ENCODE measurements around the gene KRTAP16-1. TPM values are rescaled to one million over a fixed set of nuclear protein-coding genes. Genes with fewer than 3 reads are reported as not detected.

KRTAP16-1 gene
- total RNA-seq, 1 donor from 2014 or later: not detected

DNA sequence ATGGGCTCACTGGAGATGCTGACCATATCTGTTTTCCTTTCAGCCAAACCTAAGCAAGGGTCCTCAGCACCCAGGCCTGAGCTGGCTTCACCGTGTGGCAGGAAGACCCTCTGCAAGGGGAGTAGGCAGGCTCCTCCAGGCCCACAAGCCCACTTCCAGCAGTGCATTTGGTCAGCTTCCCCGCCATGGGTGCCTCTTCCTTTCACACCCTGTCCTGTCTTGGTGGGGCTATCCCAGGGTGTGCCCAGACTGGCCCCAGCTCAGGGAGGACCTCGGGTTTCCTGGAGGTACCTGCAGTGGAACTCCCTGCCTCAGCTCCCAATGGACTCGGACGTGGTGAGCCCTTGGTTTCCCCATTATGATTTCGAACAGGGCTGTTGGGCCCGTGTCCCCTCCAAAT is 19.1 kb upstream of the KRTAP16-1 start:
- TF ChIP-seq, protein P1, sequence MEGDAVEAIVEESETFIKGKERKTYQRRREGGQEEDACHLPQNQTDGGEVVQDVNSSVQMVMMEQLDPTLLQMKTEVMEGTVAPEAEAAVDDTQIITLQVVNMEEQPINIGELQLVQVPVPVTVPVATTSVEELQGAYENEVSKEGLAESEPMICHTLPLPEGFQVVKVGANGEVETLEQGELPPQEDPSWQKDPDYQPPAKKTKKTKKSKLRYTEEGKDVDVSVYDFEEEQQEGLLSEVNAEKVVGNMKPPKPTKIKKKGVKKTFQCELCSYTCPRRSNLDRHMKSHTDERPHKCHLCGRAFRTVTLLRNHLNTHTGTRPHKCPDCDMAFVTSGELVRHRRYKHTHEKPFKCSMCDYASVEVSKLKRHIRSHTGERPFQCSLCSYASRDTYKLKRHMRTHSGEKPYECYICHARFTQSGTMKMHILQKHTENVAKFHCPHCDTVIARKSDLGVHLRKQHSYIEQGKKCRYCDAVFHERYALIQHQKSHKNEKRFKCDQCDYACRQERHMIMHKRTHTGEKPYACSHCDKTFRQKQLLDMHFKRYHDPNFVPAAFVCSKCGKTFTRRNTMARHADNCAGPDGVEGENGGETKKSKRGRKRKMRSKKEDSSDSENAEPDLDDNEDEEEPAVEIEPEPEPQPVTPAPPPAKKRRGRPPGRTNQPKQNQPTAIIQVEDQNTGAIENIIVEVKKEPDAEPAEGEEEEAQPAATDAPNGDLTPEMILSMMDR (IDR thresholded peaks at IDR 0.05): no peak
- Mint-ChIP-seq H3K4me1 (ENCODE audit: unreplicated experiment) (peaks cover 3% of the 10 kb centered on the region), H3K36me3 (ENCODE audit: unreplicated experiment) (no peaks in the 10 kb centered on the region), H3K9me3 (ENCODE audit: unreplicated experiment) (no peaks in the 10 kb centered on the region), H3K27me3 (ENCODE audit: unreplicated experiment) (no peaks in the 10 kb centered on the region), H3K4me3 (ENCODE audit: unreplicated experiment) (no peak overlapping the region), H3K27ac (ENCODE audit: unreplicated experiment) (no peak overlapping the region)
- DNase-seq (ENCODE audit: extremely low spot score, unreplicated experiment): no peak

DNA sequence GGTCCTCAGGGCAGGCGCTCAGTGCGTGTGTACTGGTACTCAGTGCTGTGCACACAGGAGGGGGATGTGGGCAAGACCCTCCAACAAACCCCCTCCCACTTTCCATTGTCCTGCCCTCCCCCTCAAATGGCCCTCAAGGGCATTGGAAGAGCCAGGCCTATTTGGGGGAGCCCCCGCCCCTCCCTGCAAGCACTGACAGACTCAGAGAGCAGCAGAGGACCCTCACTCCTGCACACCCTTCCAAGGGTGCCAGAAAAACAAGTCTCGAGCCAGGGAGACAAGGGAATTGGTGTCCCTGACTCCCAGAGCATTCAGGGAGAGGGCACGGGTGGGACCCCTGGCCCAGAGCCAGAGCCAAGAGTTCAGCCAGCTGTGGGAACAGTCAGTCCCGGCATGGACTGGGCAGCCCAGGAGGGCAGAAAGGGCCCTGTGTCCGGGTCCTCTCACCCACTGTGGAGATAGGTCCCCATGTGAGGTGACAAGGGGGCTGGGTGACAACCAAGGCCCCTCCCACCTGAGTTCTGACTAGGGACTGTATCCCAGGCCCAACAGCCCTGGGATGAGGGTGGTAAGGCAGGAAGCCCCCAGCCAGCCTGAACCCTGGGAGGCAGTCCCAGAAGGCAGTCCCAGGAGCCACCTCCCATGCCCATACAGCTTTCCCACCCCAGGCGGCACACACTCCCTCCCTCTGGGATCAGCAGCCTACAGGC is 18.5 kb upstream of the KRTAP16-1 start:
- TF ChIP-seq, protein P1 (IDR thresholded peaks at IDR 0.05): no peak
- no peak overlapping the region for H3K4me3 Mint-ChIP-seq (ENCODE audit: unreplicated experiment)
- no peaks in the 10 kb centered on the region for H3K9me3 Mint-ChIP-seq (ENCODE audit: unreplicated experiment)
- H3K27ac Mint-ChIP-seq (ENCODE audit: unreplicated experiment): no peak overlapping the region
- H3K27me3 Mint-ChIP-seq (ENCODE audit: unreplicated experiment): no peaks in the 10 kb centered on the region
- DNase-seq (ENCODE audit: extremely low spot score, unreplicated experiment): no peak
- H3K4me1 Mint-ChIP-seq (ENCODE audit: unreplicated experiment): peaks cover 3% of the 10 kb centered on the region
- no peaks in the 10 kb centered on the region for H3K36me3 Mint-ChIP-seq (ENCODE audit: unreplicated experiment)

GRCh38 chr17:41326173-41327145 is 17.4 kb upstream of the KRTAP16-1 start:
- Mint-ChIP-seq H3K27ac (ENCODE audit: unreplicated experiment) (no peak overlapping the region), H3K36me3 (ENCODE audit: unreplicated experiment) (no peaks in the 10 kb centered on the region), H3K4me1 (ENCODE audit: unreplicated experiment) (peaks cover 6% of the 10 kb centered on the region), H3K9me3 (ENCODE audit: unreplicated experiment) (no peaks in the 10 kb centered on the region), H3K4me3 (ENCODE audit: unreplicated experiment) (no peak overlapping the region), H3K27me3 (ENCODE audit: unreplicated experiment) (no peaks in the 10 kb centered on the region)
- DNase-seq (ENCODE audit: extremely low spot score, unreplicated experiment): peak; percentile 66
- TF ChIP-seq, protein P1 (IDR thresholded peaks at IDR 0.05): no peak

DNA sequence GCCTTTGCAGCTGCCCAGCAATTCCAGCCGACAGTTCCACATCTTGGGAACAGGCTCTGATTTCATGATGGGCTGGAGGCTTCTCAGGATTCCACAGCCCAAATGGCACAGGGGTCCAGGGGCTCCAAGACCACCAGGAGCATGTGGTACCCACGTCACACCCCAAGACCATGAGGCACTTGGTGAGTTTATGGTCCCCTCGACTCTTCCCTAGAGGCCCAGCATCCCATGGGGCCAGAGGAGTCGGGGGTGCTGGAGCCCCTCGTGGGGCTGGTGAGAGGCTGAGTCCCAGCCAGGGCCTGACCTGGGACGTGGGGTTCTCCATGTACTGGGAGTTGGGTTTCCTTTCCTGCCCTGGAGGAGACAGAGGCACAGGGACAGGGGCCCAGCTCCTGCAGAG is 16.5 kb upstream of the KRTAP16-1 start:
- no peak overlapping the region for H3K27ac Mint-ChIP-seq (ENCODE audit: unreplicated experiment)
- H3K4me3 Mint-ChIP-seq (ENCODE audit: unreplicated experiment): no peak overlapping the region
- DNase-seq (ENCODE audit: extremely low spot score, unreplicated experiment): no peak
- TF ChIP-seq, protein P1 (IDR thresholded peaks at IDR 0.05): no peak
- peaks cover 6% of the 10 kb centered on the region for H3K4me1 Mint-ChIP-seq (ENCODE audit: unreplicated experiment)
- no peaks in the 10 kb centered on the region for H3K36me3 Mint-ChIP-seq (ENCODE audit: unreplicated experiment)
- H3K27me3 Mint-ChIP-seq (ENCODE audit: unreplicated experiment): no peaks in the 10 kb centered on the region
- H3K9me3 Mint-ChIP-seq (ENCODE audit: unreplicated experiment): peaks cover 3% of the 10 kb centered on the region

- TF ChIP-seq, protein P1 (IDR thresholded peaks at IDR 0.05): no peak
- Mint-ChIP-seq H3K9me3 (ENCODE audit: unreplicated experiment) (peaks cover 8% of the 10 kb centered on the region), H3K4me3 (ENCODE audit: unreplicated experiment) (no peak overlapping the region), H3K36me3 (ENCODE audit: unreplicated experiment) (no peaks in the 10 kb centered on the region), H3K27ac (ENCODE audit: unreplicated experiment) (no peak overlapping the region), H3K4me1 (ENCODE audit: unreplicated experiment) (peaks cover 6% of the 10 kb centered on the region), H3K27me3 (ENCODE audit: unreplicated experiment) (no peaks in the 10 kb centered on the region)
- peak; percentile 70 for DNase-seq (ENCODE audit: extremely low spot score, unreplicated experiment)
These were observed 16.0 kb upstream of the KRTAP16-1 start for GRCh38 chr17:41325126-41325525.

Measured in osteocyte (in vitro differentiated cells).